Right lung (tissue), 5 donors: ENCODE measurements around the gene TBC1D10A. TPM values are rescaled to one million over a fixed set of nuclear protein-coding genes. Genes with fewer than 3 reads are reported as not detected.

Source experiments
- DNase-seq, 2 donors: peaks; one replicate each; pipeline ENCODE4 v3.0.0-alpha.2; 2013
- polyA plus RNA-seq, 5 donors: library from polyadenylated mRNA; unstranded; fragments of 120-200 nt; gene quantifications; one replicate each; pipeline versions ENCODE4 v1.2.1 to v1.2.3, GENCODE V29; 2013; ENCODE audit warnings: inconsistent platforms in 1 of 5, low replicate concordance in 1 of 5; ENCODE audit not compliant: insufficient read length in 5 of 5, insufficient read depth in 1 of 5

The TBC1D10A gene
- polyA plus RNA-seq, 5 donors, result 13.3 to 18.4 (median 15.8) TPM

DNA sequence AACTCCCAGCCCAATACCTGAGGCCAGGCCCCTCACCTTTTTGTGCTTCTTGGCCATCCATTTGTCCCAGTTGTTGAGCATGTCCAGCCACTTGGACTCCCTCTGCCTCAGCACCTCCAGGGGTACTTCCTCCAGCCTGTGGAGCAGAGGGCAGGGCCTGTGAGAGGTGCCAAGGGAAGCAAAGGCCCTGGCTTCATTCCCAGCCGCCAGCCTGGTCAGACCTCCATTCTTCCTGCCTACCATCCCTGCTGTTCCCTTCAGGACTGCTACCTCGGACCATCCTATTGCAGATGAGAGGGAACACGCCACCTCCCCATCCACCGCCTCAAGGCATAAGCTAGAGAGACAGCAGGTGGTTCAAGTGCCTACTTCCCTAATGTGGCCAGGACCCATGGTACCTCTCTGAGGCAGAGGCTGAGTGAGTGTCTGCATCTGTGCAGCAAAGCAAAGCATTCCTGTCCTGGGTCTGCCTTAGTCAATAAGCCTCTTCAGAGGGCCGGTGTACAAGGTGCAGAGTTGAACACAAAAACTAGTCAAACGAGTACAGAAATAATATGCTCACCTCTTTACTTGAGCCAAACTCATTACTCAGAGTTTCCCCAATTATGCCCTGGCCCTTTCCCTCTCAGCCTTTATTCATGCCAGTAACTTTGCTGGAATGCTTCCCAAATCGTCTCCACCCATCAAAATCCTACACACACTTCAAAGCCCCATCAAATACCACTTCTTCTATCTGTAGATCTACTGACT, 22.1 kb downstream of the TBC1D10A start:
- no peak for DNase-seq

GRCh38 chr22:30302810-30303138, 24.0 kb downstream of the TBC1D10A start:
- DNase-seq, result no peak

DNA sequence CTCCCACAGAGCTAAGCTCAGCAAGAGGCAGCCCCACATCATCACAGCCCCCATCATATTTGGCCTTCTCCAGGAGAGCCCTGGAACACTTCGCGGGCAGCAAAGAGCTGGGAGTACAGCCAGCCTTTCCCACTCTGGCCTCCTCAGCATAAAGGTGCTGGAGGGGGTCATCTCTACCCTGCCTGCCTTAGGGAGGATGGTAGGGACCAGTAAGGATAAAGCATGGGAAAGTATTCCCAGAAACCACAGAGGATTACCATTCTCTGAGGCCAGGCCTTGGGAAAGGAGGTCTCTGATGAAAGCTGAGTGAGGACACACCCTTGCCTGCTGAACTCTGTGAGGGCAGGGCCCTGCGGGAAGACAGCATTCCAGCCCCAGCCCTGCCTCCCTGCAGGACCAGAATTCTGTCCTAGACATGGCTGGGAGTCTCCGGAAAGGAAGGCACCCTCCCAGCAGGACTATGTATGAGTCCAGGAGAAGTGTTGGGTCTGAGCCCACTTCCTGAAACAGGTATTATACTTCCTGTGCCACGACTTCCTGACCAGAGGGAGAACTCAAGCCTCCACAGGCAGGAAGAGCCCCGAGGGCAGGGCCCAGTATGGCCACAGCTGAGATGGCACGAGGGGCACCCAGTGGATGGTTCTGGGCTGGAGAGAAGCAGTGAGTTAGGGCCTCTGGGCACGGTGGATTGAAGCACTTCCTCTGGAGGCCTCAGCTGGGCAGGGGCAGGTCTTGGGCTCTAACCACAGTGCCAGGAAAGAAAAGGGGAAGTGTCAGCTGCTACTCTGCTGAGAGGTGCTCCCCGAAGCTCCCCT, 24.5 kb downstream of the TBC1D10A start:
- DNase-seq, result no peak

- no peak for DNase-seq
Observed at GRCh38 chr22:30299322-30299721, 27.4 kb downstream of the TBC1D10A start.

DNA sequence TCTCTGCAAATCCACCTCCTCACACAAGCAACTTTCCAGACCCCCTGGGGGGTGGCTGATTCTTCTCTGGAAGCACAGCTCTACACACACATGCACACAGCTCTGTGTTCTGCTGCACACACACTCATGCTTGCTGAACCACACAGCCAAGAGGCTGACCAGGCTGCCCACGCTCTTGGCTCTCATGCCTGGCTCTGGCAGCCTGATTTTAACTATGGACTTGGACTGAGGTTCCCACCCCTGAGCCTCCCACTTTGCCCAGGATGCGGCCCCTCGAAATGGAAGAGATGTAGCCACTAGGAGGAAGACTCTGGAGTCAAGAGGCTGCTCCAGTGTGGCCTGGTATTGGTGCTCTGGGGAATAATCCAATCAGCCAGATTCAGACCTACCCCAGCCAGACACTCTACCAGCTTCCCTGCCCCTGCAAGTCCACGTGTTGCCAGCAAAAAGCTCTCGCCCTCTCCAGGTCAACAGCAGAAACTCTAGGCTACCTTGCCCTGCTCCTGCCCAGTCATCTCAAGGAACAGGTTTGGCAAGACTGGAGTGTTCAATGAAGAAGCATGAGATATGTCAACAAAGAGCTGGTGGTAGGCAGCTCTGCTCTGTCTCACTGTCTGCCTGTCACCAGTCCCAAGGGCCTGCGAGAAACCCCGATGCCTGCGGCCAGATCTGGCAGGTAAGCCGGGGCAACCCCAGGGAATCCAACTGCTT, 28.6 kb downstream of the TBC1D10A start:
- no peak for DNase-seq

DNA sequence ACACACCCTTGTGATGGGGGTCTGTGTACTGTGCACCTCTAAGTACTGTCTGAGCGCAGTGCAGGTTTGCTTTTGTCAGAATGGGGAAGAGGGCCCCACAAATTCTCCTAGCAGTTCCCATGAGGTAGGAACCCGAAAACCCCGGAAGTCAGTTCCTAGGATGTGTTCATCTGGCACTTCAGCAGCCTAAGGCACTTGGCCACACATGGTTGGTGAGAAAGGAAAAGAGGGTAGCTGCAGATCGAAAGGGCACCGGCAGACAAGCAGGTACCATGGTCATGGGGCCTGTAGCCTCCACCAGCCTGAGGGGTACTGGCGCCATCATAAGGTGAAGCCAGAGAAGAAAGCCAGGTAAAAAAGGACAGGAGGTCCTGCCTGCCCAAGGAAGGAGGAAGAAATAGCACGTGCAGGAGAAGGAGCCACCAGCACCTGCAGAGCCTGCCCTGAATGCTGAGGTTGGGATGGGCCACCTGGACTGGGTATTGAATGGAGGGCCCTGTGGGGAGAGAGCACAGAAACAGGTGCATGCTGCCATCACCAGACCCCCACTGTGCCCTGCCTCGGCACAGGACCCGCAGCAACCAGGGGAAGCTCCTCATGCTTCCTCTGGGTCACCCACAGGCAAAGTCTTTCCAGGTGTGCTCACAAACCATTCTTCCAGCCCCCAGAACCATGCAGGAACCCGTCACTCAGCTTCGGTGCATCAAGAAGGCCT, 29.3 kb downstream of the TBC1D10A start:
- no peak for DNase-seq

DNA sequence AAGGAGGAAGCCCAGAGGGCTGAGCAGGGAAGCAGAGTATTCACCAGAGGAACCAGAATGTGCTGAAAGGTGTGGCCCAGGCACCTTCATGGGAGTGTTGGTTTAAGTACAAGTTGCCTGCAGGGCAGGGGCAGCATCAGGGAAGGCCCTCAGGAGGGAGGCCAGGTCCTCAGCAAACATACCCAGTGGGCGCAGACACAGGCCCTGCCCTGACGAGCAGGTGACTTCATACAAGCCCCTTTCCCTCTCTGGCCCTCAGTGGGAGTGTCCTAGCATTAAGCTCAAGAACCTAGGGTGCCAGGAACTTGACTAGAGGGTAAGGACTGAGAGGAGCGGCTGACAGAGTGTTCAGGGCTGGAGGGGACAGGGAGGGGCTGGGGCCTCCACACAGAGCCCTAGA, 29.9 kb downstream of the TBC1D10A start:
- no peak for DNase-seq

- DNase-seq, result no peak
Observed at GRCh38 chr22:30296324-30296723, 30.4 kb downstream of the TBC1D10A start.

DNA sequence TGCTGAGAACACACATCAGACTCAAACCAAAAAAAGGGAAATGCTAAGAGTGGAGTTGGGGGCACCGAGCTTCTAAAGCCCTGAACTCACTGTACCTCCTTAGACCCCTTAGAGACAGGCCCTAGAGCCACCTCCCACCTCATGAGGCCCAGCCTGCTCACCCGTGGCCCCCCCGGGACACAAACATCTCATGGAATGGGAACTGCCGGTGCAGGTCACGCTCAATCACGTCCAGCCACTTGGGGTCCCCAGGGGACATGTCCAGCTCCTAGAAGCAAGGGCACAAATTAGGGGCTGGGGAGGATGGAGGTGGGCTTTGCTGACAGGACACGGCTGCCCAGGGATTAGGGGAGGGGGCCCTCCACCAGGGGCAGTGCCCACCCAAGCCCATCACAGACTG, 31.2 kb downstream of the TBC1D10A start:
- DNase-seq, result no peak

- DNase-seq, result no peak
Observed at GRCh38 chr22:30294830-30295229, 31.9 kb downstream of the TBC1D10A start.

DNA sequence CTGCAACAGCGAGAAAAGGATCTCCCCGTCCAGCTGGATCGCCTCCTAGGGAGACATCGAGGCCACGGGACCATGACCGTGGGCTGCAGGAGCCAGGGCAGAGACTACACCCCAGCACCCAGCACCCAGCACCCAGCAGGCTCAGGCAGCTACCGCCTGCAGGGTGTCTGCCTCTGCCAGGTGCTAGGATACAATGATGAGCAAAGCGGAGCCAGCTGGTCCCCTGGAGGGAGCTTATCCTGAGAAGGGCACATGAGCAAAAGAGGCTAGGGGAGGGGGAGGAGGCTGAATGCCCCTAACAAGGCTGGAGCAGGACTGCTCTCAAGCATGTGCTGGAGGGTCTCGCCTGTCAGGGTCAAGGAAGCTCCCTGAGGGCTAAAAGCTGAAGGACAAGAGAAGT, 32.7 kb downstream of the TBC1D10A start:
- DNase-seq, result no peak

DNA sequence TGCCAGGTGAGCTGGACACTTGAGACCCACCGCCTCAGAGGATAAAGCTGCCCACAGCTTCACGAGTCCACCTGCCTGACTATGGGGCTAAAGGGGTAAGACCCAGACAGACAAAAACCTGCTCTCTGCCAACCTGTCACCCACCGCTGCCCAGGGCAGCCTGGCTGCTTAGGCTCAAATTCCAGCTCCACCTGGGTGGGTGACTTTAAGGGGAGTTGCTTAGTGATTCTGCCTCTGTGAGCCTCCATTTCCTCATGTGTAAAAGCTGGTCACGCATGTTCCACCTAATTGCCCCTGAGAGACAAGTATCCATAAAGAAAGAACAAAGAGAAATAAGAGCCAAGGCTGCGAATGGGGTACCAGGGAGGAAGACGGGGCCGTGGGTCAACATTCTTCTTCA, 33.7 kb downstream of the TBC1D10A start:
- no peak for DNase-seq

GRCh38 chr22:30292069-30292970, 34.4 kb downstream of the TBC1D10A start:
- DNase-seq, result no peak

DNA sequence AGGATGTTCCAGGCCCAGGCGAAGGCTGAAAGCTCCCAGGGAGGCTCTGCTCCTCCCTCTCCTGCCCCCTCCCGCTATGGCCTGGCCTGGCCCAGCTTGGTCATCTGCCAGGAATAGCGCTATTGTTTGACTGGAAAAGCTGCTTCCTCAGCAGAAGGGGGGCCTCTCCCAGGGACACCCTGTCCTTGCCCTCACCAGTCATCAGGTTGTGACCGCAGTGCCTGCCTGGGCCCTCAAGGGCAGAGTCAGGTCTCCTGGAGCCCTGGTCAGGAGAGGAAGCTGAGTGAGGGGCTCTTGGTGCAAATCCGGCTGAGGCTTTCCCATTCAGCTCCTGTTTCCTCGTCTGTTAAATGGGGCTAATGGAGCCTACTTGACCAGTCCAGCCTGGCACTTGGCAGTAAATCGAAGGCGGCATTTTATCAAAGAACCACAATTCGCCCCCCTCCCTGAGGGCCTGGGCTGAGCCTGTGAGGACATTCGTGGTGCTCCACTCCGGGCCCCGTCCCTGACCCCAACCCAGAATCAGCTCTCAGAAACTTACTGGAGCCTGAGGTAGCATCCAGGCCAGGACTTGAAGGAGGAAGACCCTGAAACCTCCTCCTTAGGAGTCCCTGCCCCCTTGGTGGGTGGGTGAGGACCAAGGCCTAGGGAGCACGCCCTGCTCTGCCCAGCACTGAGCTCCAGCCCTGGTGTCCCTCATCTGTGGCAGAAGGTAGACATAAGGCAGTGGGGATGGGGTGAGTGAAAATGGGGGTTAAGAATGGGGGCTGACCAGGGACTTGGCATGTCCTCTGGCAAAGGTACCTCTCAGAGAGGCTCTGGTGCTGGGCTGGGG, 35.5 kb downstream of the TBC1D10A start:
- DNase-seq, result peak; percentile 75 to 76

GRCh38 chr22:30290342-30291057, 36.2 kb downstream of the TBC1D10A start:
- DNase-seq, result no peak

GRCh38 chr22:30289980-30290313, 36.8 kb downstream of the TBC1D10A start:
- no peak for DNase-seq

DNA sequence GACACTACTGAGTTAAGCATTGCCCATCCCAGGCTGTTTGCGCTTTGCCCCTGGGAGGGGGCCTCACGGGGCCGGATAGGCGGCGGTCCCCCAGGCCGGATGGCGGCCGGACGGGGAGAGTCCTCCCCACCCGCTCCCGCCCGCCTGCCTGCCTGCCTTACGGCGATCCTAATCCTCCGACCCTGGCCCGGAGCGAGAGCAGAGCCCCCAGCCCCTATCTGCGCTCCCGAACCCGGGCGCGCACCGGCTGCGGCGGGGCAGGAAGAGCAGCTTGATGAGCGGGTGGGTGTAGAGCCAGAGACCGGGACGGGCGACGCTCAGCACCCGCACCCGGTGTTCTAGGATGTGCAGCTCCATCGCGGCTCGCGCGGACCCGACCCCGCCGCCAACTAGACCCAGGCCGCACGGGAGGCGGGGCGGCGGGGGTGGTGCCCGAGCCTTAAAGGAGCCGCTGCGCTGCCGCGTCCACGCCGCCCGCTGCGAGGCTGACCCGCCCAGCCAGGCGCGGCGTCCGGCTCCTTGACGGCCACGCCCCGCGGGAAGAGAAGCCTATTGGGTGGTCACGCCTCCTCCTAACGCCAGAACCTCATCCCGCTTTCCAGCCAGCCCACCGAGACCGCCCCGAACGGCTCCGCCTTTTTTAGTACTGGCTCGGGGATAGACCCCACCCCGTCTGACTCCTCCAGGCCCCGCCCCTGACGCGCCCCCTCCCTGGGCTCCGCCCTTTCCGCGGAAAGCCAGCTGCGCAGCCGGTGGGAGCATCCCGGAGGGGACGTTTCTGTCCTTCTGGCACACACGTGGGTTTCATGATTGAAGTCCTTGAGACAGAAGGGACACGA, 37.4 kb downstream of the TBC1D10A start, which contains the start of gene CASTOR1:
TSS of gene CASTOR1 (minus strand) at position 365 of the 839 bp plus-strand sequence. CDS start at position 357, 8 bp downstream.
- peak; percentile 97 to 98 for DNase-seq

DNA sequence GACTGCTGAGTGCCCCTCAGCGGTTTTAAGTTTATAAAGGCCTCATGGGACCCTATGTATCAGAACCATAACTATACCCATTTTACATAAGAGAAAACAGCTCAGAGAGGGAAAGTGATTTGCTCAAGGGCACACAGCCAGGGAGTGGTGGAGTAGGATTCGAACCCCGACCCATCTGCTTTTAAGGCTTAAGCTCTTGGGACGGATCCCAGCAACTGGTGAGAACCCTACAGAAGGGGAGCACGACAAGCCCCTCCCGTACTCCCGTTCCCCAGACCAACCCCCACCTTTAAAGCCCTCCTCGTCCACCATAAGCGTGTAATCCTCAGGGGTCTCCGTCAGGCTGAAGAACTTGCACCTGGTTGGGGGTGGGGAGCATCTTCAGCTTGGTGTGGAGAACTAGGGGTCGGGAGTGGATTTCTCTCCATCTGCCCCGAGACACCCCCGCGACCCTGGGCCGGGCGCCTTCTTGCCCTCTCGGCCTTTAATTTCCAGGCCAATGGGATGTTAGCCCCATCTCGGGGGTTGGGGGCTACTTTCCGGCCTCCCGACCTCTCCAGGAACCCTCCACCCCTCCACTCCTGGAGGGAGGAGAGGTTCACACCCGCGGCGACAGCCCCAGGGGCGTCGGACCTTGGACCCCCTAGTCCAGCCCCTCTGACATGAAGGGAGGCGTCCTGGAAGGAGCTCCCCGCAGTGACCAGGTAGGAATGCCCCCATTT, 38.2 kb downstream of the TBC1D10A start:
- no peak for DNase-seq
